Fibroblast of skin of left biceps (primary cell): ENCODE measurements around the gene CNTNAP2.
A peak's percentile ranks its signal among the peaks of the same experiment; 100 is the strongest.

ENCODE experiments used
- DNase-seq, 2 experiments: peaks; one replicate each; pipeline ENCODE4 v3.0.0-alpha.2; 2013; ENCODE audit warnings: low read depth in 2 of 2

The CNTNAP2 gene

DNA sequence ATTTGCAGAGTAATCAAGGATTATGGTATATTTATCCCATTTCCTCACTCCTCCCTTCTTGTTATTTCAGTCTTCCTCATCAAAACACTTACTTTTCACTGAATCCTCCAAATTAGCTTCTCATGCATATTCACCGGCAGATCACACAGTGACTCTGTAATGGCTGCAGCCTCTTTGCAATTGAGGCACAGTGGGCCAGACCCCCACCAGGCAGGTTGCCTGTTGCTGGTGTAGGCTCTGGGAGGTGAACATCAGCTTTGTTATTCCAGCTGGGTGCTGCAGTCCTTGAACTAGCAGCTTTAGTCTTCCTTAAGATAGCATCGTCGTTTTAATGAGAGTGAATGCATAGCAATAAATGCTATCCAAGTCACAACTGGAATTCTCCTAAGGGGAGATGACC, 449.3 kb downstream of the CNTNAP2 start:
- no peak for DNase-seq

DNA sequence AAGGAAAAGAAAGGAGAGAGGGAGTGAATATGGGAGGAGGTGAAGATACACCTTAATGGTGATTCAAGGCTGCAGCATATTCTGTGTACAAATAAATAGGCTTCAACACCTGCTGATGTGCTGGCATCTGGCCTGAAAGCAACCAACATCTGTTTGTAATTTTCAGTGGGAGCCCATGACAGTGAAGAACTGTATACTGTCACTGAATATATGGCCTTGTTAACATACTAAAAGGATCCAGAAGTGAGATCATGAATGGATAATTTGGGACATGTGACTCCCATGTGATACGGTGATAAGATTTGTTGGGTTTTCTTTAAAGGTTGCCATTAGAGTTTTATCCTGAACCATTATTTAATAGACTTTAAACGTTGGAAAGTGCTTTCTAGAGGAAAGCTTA, 459.3 kb downstream of the CNTNAP2 start:
- no peak for DNase-seq

DNA sequence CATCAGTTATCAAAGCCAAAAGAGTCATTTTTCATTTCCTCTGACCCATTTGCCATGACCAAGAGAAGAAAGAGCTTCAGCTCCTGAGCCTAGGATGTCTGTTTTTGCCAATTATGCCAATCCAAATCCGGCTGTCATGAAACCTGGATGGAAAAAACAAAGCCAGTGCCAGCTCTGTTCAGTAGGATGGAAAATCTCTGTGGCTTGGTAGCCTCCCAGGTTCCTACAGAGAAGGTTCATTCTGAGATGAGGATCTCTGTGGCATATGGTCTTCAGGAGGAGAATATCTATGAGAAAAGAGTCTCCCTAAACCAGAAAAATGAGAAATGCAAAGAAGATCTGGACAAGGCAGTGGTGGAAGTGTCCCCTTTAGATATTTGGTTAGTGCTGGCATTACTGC, 475.4 kb downstream of the CNTNAP2 start:
- no peak for DNase-seq

DNA sequence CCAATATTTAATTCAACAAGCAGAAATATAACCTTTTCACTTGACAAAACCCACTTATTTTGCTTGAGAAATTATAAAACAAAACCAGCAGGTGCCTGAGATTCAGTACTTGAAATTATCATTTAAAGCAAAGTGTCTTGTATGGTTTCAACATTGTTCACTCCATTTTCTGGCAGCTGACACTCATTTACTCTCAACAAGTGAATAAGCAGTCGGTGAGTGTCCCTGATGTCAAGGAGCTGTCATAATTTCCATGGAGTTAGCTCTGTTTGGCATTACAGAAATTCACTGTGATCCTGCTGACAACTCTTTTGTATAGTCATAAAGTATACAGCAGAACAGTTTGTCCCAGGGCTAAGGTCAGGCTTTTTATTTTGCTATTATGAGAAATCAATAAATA, 490.0 kb downstream of the CNTNAP2 start:
- no peak for DNase-seq

DNA sequence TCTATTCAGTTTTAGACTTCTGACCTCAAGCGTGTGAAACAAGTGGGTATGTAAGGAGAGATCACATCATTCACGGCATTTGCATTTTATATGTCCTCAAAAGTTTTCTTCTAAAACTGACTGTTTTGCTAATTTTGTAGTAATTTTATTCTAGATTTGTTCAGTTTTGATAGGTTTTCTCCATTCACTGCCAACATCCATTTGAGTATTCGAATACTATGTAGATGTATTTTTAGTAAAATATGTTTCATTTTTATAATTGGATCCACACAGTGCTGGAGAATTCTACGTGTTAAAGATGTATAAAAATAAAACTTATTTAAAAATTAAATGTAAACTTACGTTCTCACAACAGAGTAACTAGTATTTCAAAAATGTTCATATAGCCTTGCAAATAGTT, 503.0 kb downstream of the CNTNAP2 start:
- DNase-seq, result no peak

DNA sequence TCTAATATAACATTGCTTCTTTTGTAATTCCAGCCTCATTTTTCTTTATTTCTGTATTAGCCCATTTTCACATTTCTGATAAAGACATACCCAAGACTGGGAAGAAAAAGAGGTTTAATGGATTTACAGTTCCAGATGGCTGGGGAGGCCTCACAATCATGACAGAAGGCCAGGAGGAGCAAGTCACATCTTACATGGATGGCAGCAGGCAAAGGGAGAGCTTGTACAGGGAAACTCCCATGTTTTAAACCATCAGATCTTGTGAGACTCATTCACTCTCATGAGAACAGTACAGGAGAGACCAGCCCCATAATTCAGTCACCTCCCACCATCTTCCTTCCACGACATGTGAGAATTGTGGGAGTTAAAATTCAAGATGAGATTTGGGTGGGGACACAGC, 510.3 kb downstream of the CNTNAP2 start:
- no peak for DNase-seq

DNA sequence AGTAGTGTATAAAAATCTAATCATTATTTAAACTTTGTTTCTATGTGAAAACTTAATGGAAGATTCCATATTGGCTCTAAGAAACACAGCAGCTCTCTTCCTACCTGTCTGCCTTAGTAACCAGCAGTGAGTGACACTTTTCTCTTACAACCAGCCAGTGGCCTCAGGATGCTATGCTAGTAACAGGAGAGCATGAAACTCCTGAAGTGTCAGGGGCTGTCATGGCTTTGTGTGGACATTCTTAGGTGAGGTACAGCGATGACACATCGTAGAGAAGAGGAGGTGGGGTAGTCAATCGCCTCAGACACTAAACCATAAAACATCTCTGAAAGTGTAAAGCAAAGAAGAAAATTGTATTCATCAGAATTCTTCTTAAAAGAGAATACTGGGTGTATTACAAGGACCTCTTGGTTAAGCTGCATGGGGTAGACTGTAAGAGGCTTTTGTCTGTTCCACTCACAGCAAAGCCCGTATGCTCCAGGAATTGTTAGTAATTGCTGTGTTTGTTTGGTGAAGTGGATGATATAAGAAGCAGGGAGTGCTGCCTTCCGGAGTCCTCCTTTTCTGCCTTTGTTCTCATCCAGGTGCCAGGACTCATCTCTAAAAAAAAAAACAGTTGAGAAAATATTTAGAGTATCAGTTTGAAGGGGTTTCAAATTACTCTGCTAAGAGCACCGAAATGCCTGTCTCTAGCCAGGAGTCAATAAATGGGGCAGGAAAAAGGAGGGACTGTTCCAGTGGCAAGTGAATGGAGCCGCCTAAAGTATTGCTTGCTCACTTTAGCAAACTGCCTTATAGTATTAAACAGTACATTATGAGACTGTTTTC, 518.8 kb downstream of the CNTNAP2 start:
- DNase-seq, result no peak

DNA sequence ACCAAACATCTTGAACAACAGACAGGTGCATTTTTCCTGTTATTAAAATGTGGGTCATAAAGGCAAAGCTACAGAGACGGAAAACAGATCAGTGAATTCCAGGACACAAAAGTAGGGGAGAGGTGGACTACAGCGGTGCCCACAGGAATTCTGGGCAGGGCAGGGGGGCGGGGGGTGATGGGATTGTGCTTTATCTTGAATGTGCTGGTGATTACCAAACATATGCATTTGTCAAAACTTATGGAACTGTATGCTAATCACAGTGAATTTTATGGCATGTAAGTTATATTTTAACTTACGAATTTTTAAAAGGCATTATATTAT, 519.4 kb downstream of the CNTNAP2 start:
- no peak for DNase-seq

DNA sequence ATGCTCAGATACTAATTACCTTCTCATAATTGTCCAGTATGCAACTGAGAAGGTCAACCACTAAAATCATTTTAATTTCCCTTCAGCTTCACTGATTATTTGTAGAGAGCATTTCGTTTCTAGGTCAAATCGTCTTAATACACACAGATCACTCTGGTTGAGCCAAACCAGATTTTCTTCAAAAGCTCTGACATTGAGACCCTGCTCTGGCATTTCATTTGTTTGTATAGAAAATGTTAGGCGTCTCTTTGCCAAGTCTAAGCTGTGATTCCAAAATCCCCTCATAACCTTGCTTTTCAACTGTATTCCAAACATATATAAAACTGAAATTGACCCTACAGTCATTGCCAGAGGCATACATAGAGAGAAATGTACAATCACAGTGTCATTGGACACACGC, 520.0 kb downstream of the CNTNAP2 start:
- DNase-seq, result no peak

DNA sequence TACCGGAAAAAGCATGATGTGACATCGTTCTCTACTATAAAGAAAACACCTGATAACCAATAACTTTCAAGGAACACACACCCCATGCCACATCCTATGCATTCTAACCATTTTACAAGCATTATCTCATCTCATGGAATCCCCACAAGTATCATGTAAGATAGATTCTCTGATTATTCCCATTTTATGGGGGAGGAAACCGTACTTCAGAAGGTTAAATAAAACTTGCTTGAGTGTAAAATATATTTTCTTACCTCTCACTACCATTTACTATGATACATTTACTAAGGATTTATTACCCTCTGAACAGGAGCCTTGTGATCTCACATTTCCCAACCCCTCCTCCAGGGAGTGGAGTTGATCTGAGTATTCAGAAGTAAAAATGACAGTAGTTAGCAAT, 522.7 kb downstream of the CNTNAP2 start:
- no peak for DNase-seq

DNA sequence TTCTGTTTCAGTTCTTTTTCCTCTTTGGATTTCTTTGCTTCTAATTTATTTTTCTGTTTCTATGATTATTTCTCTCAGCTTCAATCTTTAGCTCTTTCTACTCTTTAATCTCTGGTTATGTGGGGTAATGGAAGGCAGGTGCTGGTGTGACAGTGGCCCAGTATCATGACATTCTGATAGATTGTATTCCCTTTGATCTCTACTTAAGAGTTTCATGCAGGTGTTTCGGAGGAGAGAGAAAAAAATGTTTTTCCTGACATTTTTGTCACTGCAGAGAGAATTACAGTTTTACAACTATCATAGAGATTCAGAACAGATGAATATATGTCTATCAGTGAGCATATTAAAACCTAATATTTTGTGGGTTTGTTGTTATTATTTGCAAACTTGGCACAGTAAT, 524.9 kb downstream of the CNTNAP2 start:
- DNase-seq, result no peak

DNA sequence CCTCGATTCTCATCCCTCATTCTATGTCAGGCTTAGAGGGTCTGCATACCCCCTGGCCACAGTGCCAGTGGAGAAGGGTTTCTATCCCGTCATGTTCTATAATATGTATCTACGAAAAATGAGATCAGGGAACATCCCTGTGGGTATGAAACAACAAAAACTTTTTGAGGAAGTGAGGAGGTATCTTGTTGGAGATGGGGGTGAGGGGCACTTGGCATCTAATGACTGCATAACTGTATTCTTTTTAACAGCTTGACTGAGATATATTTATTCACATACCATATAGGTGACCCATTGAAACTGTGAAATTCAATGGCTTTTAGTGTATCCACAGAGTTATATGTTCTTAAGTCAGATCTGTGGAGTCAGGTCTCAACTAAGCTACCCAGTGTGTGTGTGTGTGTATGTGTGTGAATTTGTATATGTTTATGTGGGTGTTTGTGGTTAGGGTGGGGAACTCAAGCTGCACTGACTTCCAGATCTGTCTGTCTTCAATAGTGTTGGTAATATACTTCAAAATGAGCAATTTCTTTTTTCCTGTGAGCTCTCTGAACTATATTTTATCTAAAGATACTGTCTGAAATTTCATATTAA, 528.9 kb downstream of the CNTNAP2 start:
- no peak for DNase-seq

DNA sequence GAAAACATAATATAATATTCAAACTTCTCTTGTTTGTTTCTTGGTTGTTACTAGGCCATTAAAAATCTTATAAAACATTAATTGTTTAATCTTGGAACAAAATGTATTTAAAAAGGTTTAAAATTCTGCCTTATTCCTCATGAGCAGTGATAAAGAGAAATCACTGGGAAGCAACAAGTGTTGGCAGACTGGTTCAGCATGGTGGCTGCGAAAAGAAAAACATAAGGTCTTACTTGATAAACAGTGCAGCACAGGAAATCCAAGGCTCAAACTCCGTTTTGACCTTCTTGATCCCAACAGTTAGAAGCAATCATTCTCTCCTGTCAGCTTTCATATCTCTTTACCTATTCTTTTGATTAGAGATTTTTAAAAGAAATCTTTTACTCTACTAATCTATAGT, 530.8 kb downstream of the CNTNAP2 start:
- no peak for DNase-seq

DNA sequence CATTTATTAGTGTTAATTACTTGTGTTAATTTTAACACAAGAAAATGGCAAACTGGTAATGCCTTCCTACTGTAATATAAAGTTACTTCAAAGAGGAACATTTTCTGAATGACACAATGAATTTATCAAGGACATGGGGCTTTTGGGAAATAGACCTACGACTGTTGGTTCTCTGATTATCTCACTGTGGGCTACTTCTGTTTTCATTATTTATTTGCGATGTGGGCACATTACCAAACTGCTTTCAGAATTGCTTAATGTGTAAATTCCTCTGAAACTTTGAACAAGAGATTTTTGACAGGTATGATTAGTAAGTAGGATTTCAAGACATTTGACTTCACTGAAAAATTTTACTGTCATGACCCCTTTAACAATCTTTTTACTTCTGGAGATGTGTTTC, 535.6 kb downstream of the CNTNAP2 start:
- DNase-seq, result no peak

DNA sequence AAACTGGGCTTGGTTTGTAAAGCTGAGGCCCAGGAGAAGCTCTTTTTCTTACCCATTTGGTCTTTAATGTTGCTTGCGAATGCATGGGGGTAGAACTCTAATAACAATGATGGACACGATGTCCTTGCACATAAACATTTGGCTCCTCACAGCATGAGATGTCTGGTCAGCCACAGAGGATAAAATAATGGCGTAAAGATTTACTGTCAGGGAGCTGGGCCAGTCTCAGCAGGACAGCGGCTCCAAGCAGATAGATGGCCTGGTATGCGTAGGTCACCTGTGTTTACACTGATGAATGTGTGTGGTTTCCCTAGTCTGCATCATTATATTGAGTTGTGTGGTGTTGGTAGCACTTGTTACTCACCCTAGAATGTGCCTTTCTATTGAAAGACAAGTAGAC, 537.4 kb downstream of the CNTNAP2 start:
- no peak for DNase-seq

DNA sequence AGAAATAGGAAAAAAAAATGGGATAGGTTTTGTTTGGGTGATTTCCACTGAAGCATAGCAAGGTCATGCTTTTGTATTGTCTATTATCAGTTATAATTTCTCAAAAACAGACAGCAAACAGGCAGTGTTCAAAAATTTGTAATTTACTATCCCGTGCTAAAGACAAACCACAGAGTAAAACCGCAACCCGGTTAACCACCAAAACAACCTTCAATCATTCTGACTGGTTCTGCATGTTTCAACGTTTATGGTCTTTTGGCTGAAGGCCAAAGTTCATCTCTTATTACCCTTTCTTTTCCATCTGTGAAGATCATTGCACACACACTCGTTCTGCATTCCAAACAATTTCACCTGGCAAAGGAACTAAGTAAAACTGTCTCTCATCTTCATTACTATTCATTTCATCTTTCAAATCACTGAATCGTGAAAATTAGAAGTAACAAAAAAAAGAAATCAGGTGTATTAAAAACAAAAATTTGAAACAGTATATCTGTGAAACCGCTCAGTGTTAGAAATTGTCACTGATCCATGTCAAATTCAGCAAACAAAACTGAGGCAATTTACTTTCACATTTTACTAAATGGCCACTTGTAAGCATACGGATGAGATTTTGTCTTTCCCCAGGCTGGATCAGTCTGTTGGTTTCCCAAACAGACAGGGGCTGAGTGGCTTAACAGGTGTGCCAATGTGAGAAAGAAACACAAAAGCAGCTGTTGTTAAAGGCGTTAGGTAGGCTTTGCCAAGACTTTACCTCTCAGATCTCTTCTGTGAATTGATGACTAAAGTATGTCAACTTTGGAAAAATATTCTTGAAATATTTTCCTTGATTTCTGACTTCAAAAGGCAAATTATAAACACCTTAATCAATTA, 539.6 kb downstream of the CNTNAP2 start:
- peak; percentile 18 to 20 for DNase-seq

DNA sequence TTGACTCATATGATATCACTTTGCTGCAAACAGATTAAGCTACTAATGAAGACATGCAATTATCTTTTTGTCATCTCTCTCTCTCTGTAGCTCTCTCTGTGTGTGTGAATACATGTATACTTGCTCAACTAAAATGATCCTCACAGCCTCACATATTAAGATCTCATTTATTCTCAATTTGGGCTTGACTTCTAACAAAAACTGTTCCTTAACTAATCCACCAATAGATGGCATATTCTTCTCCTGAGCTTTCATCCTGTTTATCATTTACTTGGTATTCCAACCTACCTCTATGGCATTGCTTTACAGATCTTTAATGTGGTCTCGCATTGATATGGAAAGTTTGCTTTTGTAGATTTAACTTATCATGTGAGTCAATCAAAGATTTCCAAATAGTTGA, 540.4 kb downstream of the CNTNAP2 start:
- no peak for DNase-seq

DNA sequence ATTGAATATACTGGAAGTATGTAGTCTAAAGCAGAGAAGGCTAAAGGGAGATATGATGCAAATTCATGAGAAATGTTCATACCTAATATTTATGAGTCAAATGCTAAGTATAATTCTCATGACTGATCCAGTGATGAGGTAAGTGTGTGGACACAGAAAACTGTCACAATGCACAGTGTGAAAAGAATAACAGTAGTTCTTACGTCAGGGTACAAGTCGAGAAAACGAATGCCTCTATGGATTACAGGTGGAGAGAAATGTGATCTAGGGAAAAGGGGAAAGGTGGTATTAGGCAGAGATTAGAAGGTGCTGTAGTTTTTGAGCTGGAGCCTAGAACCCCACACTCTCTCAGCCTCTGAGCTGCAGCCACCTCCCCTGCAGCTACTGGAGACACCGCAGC, 542.0 kb downstream of the CNTNAP2 start:
- no peak for DNase-seq

DNA sequence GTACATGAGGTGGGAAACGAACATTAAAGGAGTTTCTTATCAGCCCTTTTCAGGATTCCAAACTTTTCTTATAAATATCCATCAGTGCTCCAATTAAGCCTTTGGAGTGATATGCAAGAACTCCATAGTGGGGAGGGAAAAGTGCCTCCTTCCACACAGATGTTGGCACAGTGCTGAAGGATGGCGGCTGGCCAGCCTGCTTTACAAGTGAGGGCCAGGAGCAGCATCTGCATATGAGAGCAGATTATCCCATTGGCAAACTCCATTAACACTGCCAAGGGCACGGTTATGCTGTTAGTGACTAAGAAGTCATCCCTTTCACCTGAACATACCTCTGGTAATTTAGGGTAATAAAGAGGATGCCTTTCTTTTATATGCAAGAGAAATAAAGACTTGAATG, 543.1 kb downstream of the CNTNAP2 start:
- DNase-seq, result no peak

DNA sequence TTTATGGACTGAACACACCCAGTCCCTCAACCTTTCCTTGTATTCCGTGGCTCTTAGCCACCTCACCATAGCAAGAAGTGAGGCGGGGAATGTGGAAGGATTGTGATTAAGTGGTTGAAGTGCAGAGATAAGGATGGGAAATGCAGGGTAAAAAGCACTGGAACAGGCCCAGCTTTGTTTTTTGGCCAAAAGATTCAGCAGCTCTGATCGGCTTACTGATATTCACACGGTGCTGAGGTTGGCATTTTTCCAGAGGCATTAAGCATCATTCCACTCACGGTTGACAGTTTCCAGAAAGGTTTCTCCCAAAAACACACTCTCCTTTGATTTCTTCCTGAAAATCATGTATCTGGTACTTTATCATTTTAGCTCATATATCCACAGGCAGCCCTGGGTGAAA, 544.2 kb downstream of the CNTNAP2 start:
- DNase-seq, result no peak

DNA sequence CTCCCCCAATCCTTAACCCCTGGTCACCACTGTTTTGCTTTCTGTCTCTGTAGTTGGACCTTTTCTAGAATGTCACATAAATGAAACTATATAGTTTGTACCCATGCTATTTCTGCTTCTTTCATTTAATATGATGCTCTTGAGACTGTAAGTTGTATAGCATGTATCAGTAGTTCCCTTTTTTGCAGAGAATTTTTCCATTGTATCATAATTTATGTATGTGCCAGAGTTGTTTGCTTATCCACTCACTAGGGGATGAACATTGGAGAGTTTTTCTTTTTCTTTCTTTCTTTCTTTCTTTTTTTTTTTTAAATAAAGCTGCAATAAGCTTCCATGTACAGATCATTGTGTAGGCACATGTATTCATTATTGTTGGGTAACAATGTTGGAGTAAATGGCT, 544.8 kb downstream of the CNTNAP2 start:
- DNase-seq, result no peak

DNA sequence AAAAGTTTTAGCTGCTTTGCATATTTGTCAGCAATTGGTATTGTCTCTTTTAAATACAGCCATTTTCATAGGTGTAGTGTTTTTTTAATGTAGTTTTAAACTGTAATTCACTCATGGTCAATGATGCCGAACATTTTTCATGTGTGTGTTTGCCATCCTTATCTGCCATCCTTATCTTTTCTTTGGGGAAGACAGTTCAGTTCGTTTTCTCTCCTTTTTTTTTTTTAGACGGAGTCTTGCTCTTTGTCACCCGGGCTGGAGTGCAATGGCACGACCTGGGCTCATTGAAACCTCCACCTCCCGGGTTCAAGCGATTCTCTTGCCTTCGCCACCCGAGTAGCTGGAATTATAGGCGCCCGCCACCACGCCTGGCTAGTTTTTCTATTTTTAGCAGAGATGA, 545.3 kb downstream of the CNTNAP2 start:
- DNase-seq, result no peak

DNA sequence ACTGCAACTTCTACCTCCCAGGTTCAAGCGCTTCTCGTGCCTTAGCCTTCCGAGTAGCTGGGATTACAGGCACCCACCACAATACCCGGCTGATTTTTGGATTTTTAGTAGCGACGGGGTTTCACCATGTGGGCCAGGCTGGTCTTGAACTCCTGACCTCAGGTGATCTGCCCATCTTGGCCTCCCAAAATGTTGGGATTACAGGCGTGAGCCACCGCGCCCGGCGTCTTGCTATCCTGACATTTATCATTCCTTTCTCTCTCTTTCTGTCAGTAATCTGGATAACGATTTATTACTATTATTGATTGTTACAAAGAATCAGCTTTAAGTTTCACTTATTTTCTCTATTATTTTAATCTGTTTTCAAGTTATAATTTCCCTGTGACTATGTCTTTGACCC, 548.4 kb downstream of the CNTNAP2 start:
- no peak for DNase-seq
